ENCODE data around the gene PRKD2.

DNA sequence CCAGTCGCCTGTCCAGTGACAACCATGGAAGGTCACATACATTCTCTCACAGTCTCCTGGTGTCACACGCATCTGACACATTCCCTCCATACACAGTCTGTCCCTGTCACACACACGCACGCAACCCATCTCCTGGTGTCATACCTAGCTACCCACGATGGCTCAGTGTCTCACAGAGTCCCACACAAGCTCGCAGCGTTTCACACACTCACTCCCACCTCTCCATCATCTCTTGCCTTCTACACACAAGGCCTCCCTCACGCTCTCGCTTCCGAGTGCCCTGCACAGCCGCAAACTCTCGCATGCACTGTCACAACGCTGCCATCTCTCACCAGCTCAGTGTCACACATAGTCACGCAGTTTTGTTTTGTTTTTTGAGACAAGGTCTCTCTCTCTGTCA, 79.7 kb downstream of the PRKD2 start:
- TF ChIP-seq, protein P1, sequence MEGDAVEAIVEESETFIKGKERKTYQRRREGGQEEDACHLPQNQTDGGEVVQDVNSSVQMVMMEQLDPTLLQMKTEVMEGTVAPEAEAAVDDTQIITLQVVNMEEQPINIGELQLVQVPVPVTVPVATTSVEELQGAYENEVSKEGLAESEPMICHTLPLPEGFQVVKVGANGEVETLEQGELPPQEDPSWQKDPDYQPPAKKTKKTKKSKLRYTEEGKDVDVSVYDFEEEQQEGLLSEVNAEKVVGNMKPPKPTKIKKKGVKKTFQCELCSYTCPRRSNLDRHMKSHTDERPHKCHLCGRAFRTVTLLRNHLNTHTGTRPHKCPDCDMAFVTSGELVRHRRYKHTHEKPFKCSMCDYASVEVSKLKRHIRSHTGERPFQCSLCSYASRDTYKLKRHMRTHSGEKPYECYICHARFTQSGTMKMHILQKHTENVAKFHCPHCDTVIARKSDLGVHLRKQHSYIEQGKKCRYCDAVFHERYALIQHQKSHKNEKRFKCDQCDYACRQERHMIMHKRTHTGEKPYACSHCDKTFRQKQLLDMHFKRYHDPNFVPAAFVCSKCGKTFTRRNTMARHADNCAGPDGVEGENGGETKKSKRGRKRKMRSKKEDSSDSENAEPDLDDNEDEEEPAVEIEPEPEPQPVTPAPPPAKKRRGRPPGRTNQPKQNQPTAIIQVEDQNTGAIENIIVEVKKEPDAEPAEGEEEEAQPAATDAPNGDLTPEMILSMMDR (IDR thresholded peaks at IDR 0.05 in 2 of 3, conservative IDR thresholded peaks at IDR 0.05 in 1 of 3; ENCODE audit: control insufficient read depth in 2 of 3, extremely low read depth in 1 of 3, insufficient read depth in 1 of 3, low read depth in 3 of 3, low read length in 3 of 3), result no peak
- no peak for TF ChIP-seq MAX (IDR thresholded peaks at IDR 0.05; ENCODE audit: low read depth, low read length)

All from GM12878 (cell line).